ENCODE measurements around the gene GRID2IP. TPM values are rescaled to one million over a fixed set of nuclear protein-coding genes. Genes with fewer than 3 reads are reported as not detected.

Gene GRID2IP
- total and polyA plus RNA-seq, 5 donors from 2014 or later, result 0.10 to 0.15 TPM; not detected in 3

- no peaks in the 10 kb centered on the region for H3K9me3 ChIP-seq (ENCODE audit: control insufficient read depth in 2 of 2, low read length in 2 of 2)
- peaks cover 8% of the 10 kb centered on the region for H3K4me1 ChIP-seq (ENCODE audit: control insufficient read depth, insufficient read depth, low read length, poor library complexity, severe bottlenecking)
- no peak overlapping the region for H3K4me3 ChIP-seq (ENCODE audit: low read depth, low read length)
- H3K27ac ChIP-seq (ENCODE audit: insufficient read depth, low read length, poor library complexity, severe bottlenecking), result no peak overlapping the region
- no peaks in the 10 kb centered on the region for H3K36me3 Mint-ChIP-seq
- H3K9me3 Mint-ChIP-seq, result no peaks in the 10 kb centered on the region
- H3K4me3 Mint-ChIP-seq, result no peak overlapping the region
- DNase-seq (no peak), ATAC-seq (ENCODE audit: low read depth in 2 of 2) (no peak)
- H3K4me1 Mint-ChIP-seq, result peaks cover 0 to 10% (median 0%) of the 10 kb centered on the region in 4 donors
- H3K27me3 ChIP-seq (ENCODE audit: control insufficient read depth, insufficient read depth, low read length), result no peaks in the 10 kb centered on the region
- no peak overlapping the region for H3K27ac Mint-ChIP-seq
- no peaks in the 10 kb centered on the region for H3K27me3 Mint-ChIP-seq
- no peaks in the 10 kb centered on the region for H3K36me3 ChIP-seq (ENCODE audit: control insufficient read depth, insufficient read depth, low read length)
Observed at GRCh38 chr7:6507906-6508305, 43.4 kb downstream of the GRID2IP start.

- Histone ChIP-seq H3K4me1 (ENCODE audit: control insufficient read depth, insufficient read depth, low read length, poor library complexity, severe bottlenecking) (peaks cover 8% of the 10 kb centered on the region), H3K27ac (ENCODE audit: insufficient read depth, low read length, poor library complexity, severe bottlenecking) (no peak overlapping the region), H3K36me3 (ENCODE audit: control insufficient read depth, insufficient read depth, low read length) (no peaks in the 10 kb centered on the region), H3K4me3 (ENCODE audit: low read depth, low read length) (no peak overlapping the region), H3K9me3 (ENCODE audit: control insufficient read depth in 2 of 2, low read length in 2 of 2) (no peaks in the 10 kb centered on the region), H3K27me3 (ENCODE audit: control insufficient read depth, insufficient read depth, low read length) (no peaks in the 10 kb centered on the region)
- no peaks in the 10 kb centered on the region for H3K27me3 Mint-ChIP-seq
- H3K36me3 Mint-ChIP-seq, result no peaks in the 10 kb centered on the region
- no peak for DNase-seq
- H3K4me3 Mint-ChIP-seq, result peak overlapping the region in 3 of 4 donors; percentile 51 to 94 (median 90)
- peaks cover 0 to 10% (median 0%) of the 10 kb centered on the region in 4 donors for H3K4me1 Mint-ChIP-seq
- no peak for ATAC-seq (ENCODE audit: low read depth in 2 of 2)
- H3K27ac Mint-ChIP-seq, result no peak overlapping the region
- no peaks in the 10 kb centered on the region for H3K9me3 Mint-ChIP-seq
Observed at GRCh38 chr7:6505685-6506559, 45.3 kb downstream of the GRID2IP start.

DNA sequence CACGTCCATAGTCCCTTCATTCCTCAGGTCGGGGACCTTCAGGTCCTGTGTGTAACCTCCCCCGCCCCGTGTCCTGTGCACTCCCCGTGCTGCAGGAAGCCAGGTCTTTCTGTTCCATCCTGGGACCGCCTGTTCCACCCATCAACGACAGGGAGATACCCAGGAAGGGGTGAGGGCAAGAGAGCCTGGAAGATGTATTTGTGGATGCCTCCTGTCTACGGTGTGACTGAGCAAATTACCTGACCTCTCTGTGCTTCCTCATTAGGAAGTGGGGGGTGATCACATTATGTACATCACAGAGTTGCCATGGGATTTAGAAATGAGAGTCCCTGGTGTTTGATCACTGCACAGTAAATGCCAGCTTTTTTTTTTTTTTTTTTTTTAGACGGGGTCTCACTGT lies 46.3 kb downstream of the GRID2IP start:
- H3K4me1 Mint-ChIP-seq, result peaks cover 0 to 10% (median 0%) of the 10 kb centered on the region in 4 donors
- H3K27me3 ChIP-seq (ENCODE audit: control insufficient read depth, insufficient read depth, low read length), result no peaks in the 10 kb centered on the region
- H3K36me3 ChIP-seq (ENCODE audit: control insufficient read depth, insufficient read depth, low read length), result no peaks in the 10 kb centered on the region
- peaks cover 8% of the 10 kb centered on the region for H3K4me1 ChIP-seq (ENCODE audit: control insufficient read depth, insufficient read depth, low read length, poor library complexity, severe bottlenecking)
- no peak for DNase-seq
- H3K27ac ChIP-seq (ENCODE audit: insufficient read depth, low read length, poor library complexity, severe bottlenecking), result peak overlapping the region; percentile 74
- no peaks in the 10 kb centered on the region for H3K9me3 ChIP-seq (ENCODE audit: control insufficient read depth in 2 of 2, low read length in 2 of 2)
- ATAC-seq (ENCODE audit: low read depth in 2 of 2), result no peak
- peak overlapping the region; percentile 90 to 96 (median 94) for H3K4me3 Mint-ChIP-seq
- H3K4me3 ChIP-seq (ENCODE audit: low read depth, low read length), result no peak overlapping the region
- no peaks in the 10 kb centered on the region for H3K36me3 Mint-ChIP-seq
- no peaks in the 10 kb centered on the region for H3K27me3 Mint-ChIP-seq
- peak overlapping the region in 1 of 3 donors; percentile 71 for H3K27ac Mint-ChIP-seq
- H3K9me3 Mint-ChIP-seq, result no peaks in the 10 kb centered on the region

DNA sequence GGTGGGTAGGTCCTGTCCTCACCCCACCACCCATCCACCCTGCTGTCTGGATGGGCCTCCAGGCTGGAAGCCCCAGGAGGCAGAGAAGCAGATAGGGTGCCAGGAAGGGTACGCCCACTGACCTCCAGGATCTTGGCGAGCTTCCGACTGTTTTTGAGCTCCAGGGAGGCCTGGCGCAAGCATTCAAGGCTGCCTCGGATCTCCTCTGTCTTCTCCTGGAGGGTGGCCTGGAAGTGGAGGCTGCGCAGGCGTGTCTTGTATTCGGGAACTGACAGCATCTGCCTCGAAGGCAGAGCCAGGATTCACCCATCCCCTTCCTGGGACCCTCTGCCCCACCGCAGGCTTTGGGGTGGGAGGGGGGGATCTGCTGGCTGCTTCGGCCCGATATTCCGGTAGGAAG lies 48.4 kb downstream of the GRID2IP start:
- Histone ChIP-seq H3K9me3 (ENCODE audit: control insufficient read depth in 2 of 2, low read length in 2 of 2) (no peaks in the 10 kb centered on the region), H3K4me1 (ENCODE audit: control insufficient read depth, insufficient read depth, low read length, poor library complexity, severe bottlenecking) (peaks cover 8% of the 10 kb centered on the region), H3K4me3 (ENCODE audit: low read depth, low read length) (no peak overlapping the region), H3K27me3 (ENCODE audit: control insufficient read depth, insufficient read depth, low read length) (no peaks in the 10 kb centered on the region), H3K36me3 (ENCODE audit: control insufficient read depth, insufficient read depth, low read length) (no peaks in the 10 kb centered on the region), H3K27ac (ENCODE audit: insufficient read depth, low read length, poor library complexity, severe bottlenecking) (no peak overlapping the region)
- H3K27me3 Mint-ChIP-seq, result no peaks in the 10 kb centered on the region
- peak overlapping the region in 3 of 4 donors; percentile 33 to 61 (median 41) for H3K4me3 Mint-ChIP-seq
- no peak for ATAC-seq (ENCODE audit: low read depth in 2 of 2)
- peaks cover 0 to 10% (median 0%) of the 10 kb centered on the region in 4 donors for H3K4me1 Mint-ChIP-seq
- no peak for DNase-seq
- no peak overlapping the region for H3K27ac Mint-ChIP-seq
- no peaks in the 10 kb centered on the region for H3K9me3 Mint-ChIP-seq
- H3K36me3 Mint-ChIP-seq, result no peaks in the 10 kb centered on the region

DNA sequence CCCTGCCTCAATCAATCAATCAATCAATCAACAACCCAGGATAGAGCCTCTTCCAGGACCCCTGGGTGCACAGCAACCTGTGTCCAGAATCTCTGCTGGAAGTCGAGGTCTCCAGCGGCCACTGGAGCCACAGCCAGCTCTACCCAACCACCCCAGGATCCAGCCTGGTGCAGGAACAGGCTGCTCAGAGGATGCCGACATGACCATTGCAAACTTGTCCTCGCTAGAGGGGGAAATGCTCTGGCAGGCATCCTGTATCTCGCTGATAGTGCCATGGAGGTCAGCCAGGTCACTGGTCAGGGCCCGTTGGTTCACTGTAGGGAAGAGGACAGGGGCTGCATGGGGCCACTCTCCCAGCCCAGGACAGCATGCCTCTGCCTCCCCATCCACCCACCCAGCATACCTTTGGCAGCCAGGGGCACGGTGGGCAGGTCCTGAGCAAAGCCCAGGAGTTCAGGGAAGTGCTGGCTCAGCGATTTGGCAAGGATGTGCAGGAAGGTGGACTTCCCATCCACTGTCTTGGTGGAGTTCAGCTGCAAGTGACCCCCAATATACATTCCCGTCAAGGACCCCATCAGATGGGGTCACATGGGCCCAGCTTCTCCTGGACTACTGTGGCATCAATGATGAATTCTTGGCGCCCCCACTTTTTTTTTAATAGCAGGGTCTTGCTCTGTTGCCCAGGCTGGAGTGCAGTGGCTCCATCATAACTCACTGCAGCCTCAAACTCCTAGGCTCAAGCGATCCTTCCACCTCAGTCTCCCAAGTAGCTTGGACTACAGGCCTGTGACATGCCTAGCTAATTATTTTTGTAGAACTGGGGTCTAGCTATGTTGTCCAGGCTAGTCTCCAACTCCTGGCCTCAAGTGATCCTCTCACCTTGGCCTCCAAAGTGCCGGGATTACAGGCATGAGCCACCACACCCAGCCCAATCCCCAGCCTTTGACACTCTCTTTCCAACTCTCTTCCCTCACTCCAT lies 49.4 kb downstream of the GRID2IP start:
- DNase-seq (no peak), ATAC-seq (ENCODE audit: low read depth in 2 of 2) (no peak)
- Mint-ChIP-seq H3K4me3 (peak overlapping the region in 3 of 4 donors; percentile 33 to 73 (median 54)), H3K4me1 (peaks cover 0 to 10% (median 0%) of the 10 kb centered on the region in 4 donors), H3K9me3 (no peaks in the 10 kb centered on the region), H3K27me3 (no peaks in the 10 kb centered on the region), H3K27ac (peak overlapping the region in 1 of 3 donors; percentile 63), H3K36me3 (no peaks in the 10 kb centered on the region)
- no peaks in the 10 kb centered on the region for H3K27me3 ChIP-seq (ENCODE audit: control insufficient read depth, insufficient read depth, low read length)
- H3K4me3 ChIP-seq (ENCODE audit: low read depth, low read length), result no peak overlapping the region
- H3K9me3 ChIP-seq (ENCODE audit: control insufficient read depth in 2 of 2, low read length in 2 of 2), result no peaks in the 10 kb centered on the region
- no peaks in the 10 kb centered on the region for H3K36me3 ChIP-seq (ENCODE audit: control insufficient read depth, insufficient read depth, low read length)
- peaks cover 8% of the 10 kb centered on the region for H3K4me1 ChIP-seq (ENCODE audit: control insufficient read depth, insufficient read depth, low read length, poor library complexity, severe bottlenecking)
- H3K27ac ChIP-seq (ENCODE audit: insufficient read depth, low read length, poor library complexity, severe bottlenecking), result no peak overlapping the region

DNA sequence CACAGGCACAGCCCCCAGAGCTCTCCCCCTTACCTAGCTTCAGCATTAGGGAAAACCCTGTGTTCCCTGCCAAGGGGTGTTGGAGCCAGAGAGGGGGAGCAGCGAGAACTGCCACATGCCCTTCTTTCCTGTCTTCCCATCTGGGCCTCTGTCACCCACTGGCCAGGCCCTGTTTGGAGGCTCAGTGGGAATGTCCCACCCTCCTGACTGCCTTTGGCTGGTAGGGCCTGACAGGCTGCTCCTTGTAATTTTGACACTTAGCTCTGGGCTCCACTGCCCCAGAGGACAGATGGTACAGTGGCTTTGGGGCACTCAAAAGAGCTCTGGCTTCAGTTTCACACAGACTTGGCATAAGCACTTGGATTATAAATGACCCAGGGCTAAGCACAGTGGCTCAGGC lies 50.6 kb downstream of the GRID2IP start:
- no peak overlapping the region for H3K27ac Mint-ChIP-seq
- H3K4me3 ChIP-seq (ENCODE audit: low read depth, low read length), result no peak overlapping the region
- H3K9me3 ChIP-seq (ENCODE audit: control insufficient read depth in 2 of 2, low read length in 2 of 2), result no peaks in the 10 kb centered on the region
- H3K4me1 ChIP-seq (ENCODE audit: control insufficient read depth, insufficient read depth, low read length, poor library complexity, severe bottlenecking), result peaks cover 8% of the 10 kb centered on the region
- H3K27ac ChIP-seq (ENCODE audit: insufficient read depth, low read length, poor library complexity, severe bottlenecking), result no peak overlapping the region
- H3K36me3 ChIP-seq (ENCODE audit: control insufficient read depth, insufficient read depth, low read length), result no peaks in the 10 kb centered on the region
- H3K9me3 Mint-ChIP-seq, result no peaks in the 10 kb centered on the region
- peaks cover 0 to 10% (median 0%) of the 10 kb centered on the region in 4 donors for H3K4me1 Mint-ChIP-seq
- ATAC-seq (ENCODE audit: low read depth in 2 of 2), result no peak
- no peak overlapping the region for H3K4me3 Mint-ChIP-seq
- H3K27me3 Mint-ChIP-seq, result no peaks in the 10 kb centered on the region
- no peaks in the 10 kb centered on the region for H3K36me3 Mint-ChIP-seq
- no peaks in the 10 kb centered on the region for H3K27me3 ChIP-seq (ENCODE audit: control insufficient read depth, insufficient read depth, low read length)
- no peak for DNase-seq

DNA sequence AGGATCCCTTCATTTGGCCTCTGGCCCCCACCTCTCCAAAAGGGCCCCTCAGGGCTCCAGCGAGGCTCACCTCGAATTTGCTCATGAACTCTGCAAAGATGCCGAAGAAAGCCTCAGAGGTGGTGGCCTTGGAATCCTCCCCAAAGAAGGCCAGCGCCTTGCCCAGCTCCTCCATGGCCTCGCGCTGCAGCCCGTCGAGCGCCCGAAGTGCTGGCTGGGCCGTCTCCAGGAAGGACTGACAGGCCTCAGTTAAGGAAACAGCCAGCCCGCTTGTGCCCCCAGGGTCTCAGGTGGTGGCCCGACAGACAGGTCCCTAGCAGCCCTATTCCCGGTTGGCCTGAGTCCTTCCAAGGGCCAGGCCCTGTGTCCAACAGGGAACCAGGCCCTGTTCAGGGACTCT lies 53.3 kb downstream of the GRID2IP start:
- Mint-ChIP-seq H3K4me3 (no peak overlapping the region), H3K27ac (no peak overlapping the region), H3K36me3 (no peaks in the 10 kb centered on the region), H3K9me3 (peaks cover 0 to 1% (median 0%) of the 10 kb centered on the region in 7 donors), H3K4me1 (no peaks in the 10 kb centered on the region), H3K27me3 (no peaks in the 10 kb centered on the region)
- DNase-seq (no peak), ATAC-seq (ENCODE audit: low read depth in 2 of 2) (no peak)
- Histone ChIP-seq H3K4me3 (ENCODE audit: low read depth, low read length) (no peak overlapping the region), H3K4me1 (ENCODE audit: control insufficient read depth, insufficient read depth, low read length, poor library complexity, severe bottlenecking) (no peaks in the 10 kb centered on the region), H3K9me3 (ENCODE audit: control insufficient read depth in 2 of 2, low read length in 2 of 2) (no peaks in the 10 kb centered on the region), H3K36me3 (ENCODE audit: control insufficient read depth, insufficient read depth, low read length) (no peaks in the 10 kb centered on the region), H3K27ac (ENCODE audit: insufficient read depth, low read length, poor library complexity, severe bottlenecking) (no peak overlapping the region), H3K27me3 (ENCODE audit: control insufficient read depth, insufficient read depth, low read length) (no peaks in the 10 kb centered on the region)
